ENCODE measurements around the gene MUS81. TPM values are rescaled to one million over a fixed set of nuclear protein-coding genes. Genes with fewer than 3 reads are reported as not detected.

MUS81 gene
- total RNA-seq, 1 donor from 2014 or later: 45.0 TPM

- Histone ChIP-seq H3K27ac (peak overlapping the region in 1 of 2 donors; percentile 3), H3K4me1 (peaks cover 10 to 12% of the 10 kb centered on the region in 2 donors), H3K36me3 (peaks cover 20 to 41% of the 10 kb centered on the region in 2 donors), H3K9me3 (no peaks in the 10 kb centered on the region), H3K27me3 (no peaks in the 10 kb centered on the region), H3K4me3 (no peak overlapping the region)
- TF ChIP-seq CTCF (IDR thresholded peaks at IDR 0.05): no peak
- intact Hi-C loops (cut with DNase I): loop anchor here (5.0 kb wide), 2 partner anchors 116 to 181 kb away; partner anchors contain the start of genes BANF1 and EIF1AD
- DNase-seq (ENCODE audit: low spot score in 2 of 2): no peak
These were observed 25.7 kb downstream of the MUS81 start for GRCh38 chr11:65885808-65886536.

- H3K4me3 ChIP-seq: peak overlapping the region; percentile 82 to 85
- no peak for DNase-seq (ENCODE audit: low spot score in 2 of 2)
- no peaks in the 10 kb centered on the region for H3K9me3 ChIP-seq
- peak overlapping the region; percentile 98 for H3K27ac ChIP-seq
- no peak for TF ChIP-seq CTCF (IDR thresholded peaks at IDR 0.05)
- intact Hi-C loops (cut with DNase I): loop anchor here (5.0 kb wide), 2 partner anchors 115 to 180 kb away; partner anchors contain the start of genes BANF1 and EIF1AD
- H3K4me1 ChIP-seq: peaks cover 11 to 16% of the 10 kb centered on the region in 2 donors
- peaks cover 20 to 41% of the 10 kb centered on the region in 2 donors for H3K36me3 ChIP-seq
- no peaks in the 10 kb centered on the region for H3K27me3 ChIP-seq
These were observed 26.8 kb downstream of the MUS81 start for GRCh38 chr11:65886826-65887722.

GRCh38 chr11:65887723-65888162 lies 27.5 kb downstream of the MUS81 start:
- Histone ChIP-seq H3K9me3 (no peaks in the 10 kb centered on the region), H3K27ac (peak overlapping the region; percentile 98), H3K4me3 (peak overlapping the region; percentile 82 to 85), H3K36me3 (peaks cover 13 to 36% of the 10 kb centered on the region in 2 donors), H3K4me1 (peaks cover 15 to 23% of the 10 kb centered on the region in 2 donors), H3K27me3 (no peaks in the 10 kb centered on the region)
- DNase-seq (ENCODE audit: low spot score in 2 of 2): no peak
- intact Hi-C loops (cut with DNase I): loop anchor here (1.0 to 5.0 kb wide), 6 partner anchors 14 to 180 kb away; partner anchors contain the start of genes BANF1, C11orf68, DRAP1 and EIF1AD
- no peak for TF ChIP-seq CTCF (IDR thresholded peaks at IDR 0.05)

- Histone ChIP-seq H3K36me3 (peaks cover 10 to 31% of the 10 kb centered on the region in 2 donors), H3K4me1 (peaks cover 20 to 28% of the 10 kb centered on the region in 2 donors), H3K4me3 (peak within 1 kb of the TSS; percentile 82 to 85), H3K27ac (peak within 1 kb of the TSS; percentile 98), H3K27me3 (no peaks in the 10 kb centered on the region), H3K9me3 (no peaks in the 10 kb centered on the region)
- peak; percentile 84 to 98 (median 96) for TF ChIP-seq CTCF (IDR thresholded peaks at IDR 0.05)
- peak; percentile 90 to 99 for DNase-seq (ENCODE audit: low spot score in 2 of 2)
- intact Hi-C loops (cut with DNase I): loop anchor here (1.0 to 5.0 kb wide), 6 partner anchors 15 to 179 kb away; partner anchors contain the start of genes BANF1, C11orf68, DRAP1 and EIF1AD
These were observed 28.1 kb downstream of the MUS81 start, which contains the start of gene FIBP for GRCh38 chr11:65888163-65888814. Gene FIBP (minus strand): TSS chr11:65888471. CDS start chr11:65888418, 53 bp downstream.

All from ascending aorta (tissue), 2 donors.